Activated gamma-delta T cell (primary cell): ENCODE results near the gene PIK3IP1.

Source experiments
- DNase-seq: peaks from one replicate; lab custom pipeline; 2025; lab: John Stamatoyannopoulos, UW

Gene PIK3IP1

GRCh38 chr22:31278626-31279326 lies 13.5 kb downstream of the PIK3IP1 start:
- DNase-seq = no peak

- DNase-seq = no peak
Measured at GRCh38 chr22:31278151-31278621, 14.1 kb downstream of the PIK3IP1 start.

- DNase-seq = no peak
Measured at GRCh38 chr22:31277741-31278140, 14.5 kb downstream of the PIK3IP1 start.

- DNase-seq = no peak
Measured at GRCh38 chr22:31276426-31277167, 15.7 kb downstream of the PIK3IP1 start.

- DNase-seq = no peak
Measured at GRCh38 chr22:31275576-31275975, 16.7 kb downstream of the PIK3IP1 start.

GRCh38 chr22:31275018-31275417 lies 17.3 kb downstream of the PIK3IP1 start:
- DNase-seq = no peak

- no peak for DNase-seq
Measured at GRCh38 chr22:31274017-31274416, 18.3 kb downstream of the PIK3IP1 start.

GRCh38 chr22:31272522-31273446 lies 19.5 kb downstream of the PIK3IP1 start:
- no peak for DNase-seq

- no peak for DNase-seq
Measured at GRCh38 chr22:31271485-31271884, 20.8 kb downstream of the PIK3IP1 start.

- DNase-seq = no peak
Measured at GRCh38 chr22:31271026-31271425, 21.3 kb downstream of the PIK3IP1 start.

- DNase-seq = no peak
Measured at GRCh38 chr22:31269892-31270579, 22.3 kb downstream of the PIK3IP1 start.

GRCh38 chr22:31268281-31268680 lies 24.0 kb downstream of the PIK3IP1 start:
- DNase-seq = no peak

- DNase-seq = no peak
Measured at GRCh38 chr22:31263896-31264640, 28.2 kb downstream of the PIK3IP1 start.

GRCh38 chr22:31262312-31263133 lies 29.8 kb downstream of the PIK3IP1 start:
- DNase-seq = no peak

- DNase-seq = no peak
Measured at GRCh38 chr22:31260474-31260856, 31.8 kb downstream of the PIK3IP1 start.

- no peak for DNase-seq
Measured at GRCh38 chr22:31259798-31260473, 32.4 kb downstream of the PIK3IP1 start.

- DNase-seq = no peak
Measured at GRCh38 chr22:31253949-31254348, 38.3 kb downstream of the PIK3IP1 start.

- DNase-seq = no peak
Measured at GRCh38 chr22:31250740-31251600, 41.3 kb downstream of the PIK3IP1 start.
